Measurements from ENCODE around the gene CYP3A5. TPM values are rescaled to one million over a fixed set of nuclear protein-coding genes. Genes with fewer than 3 reads are reported as not detected.

The CYP3A5 gene
- total RNA-seq, 1 experiment from 2014 or later = 9.1 TPM

DNA sequence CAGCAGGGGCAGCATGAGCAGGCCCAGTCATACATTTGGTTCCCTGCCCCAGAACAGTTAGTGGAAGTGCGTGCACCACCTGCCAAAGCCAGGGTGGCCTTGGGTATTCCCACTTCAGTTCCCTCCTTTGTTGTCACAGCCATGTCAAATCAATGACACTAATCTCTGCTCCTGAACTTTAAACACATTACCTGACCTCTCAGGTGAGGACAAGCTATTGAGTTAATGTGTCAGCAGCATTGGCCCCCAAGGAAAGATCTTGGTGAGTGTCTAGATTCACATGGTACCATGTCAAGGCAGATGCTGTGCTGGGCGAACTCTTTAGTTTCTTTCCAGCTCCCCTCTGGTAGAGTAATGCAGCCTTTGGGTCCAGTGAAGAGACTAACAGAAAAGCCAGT, 2.1 kb downstream of the CYP3A5 start:
- intact Hi-C loops (cut with micrococcal nuclease; ENCODE audit: unreplicated experiment) = no loop called here
- CTCF ChIA-PET = no interaction called here
- POLR2A ChIA-PET (ENCODE audit: low non-redundant PET) = no interaction called here
- Histone ChIP-seq H3K27me3 (replicated peaks; ENCODE audit: insufficient read depth, low read depth, low read length, poor library complexity) (no peaks in the 10 kb centered on the region), H3K4me1 (ENCODE audit: insufficient read depth, low read length, poor library complexity, severe bottlenecking) (peaks cover 9% of the 10 kb centered on the region), H3K9me3 (ENCODE audit: low read depth, low read length, poor library complexity, severe bottlenecking) (no peaks in the 10 kb centered on the region), H3K36me3 (ENCODE audit: insufficient read depth, low read length, poor library complexity, severe bottlenecking) (no peaks in the 10 kb centered on the region), H3K4me3 (ENCODE audit: low read depth, low read length, poor library complexity, severe bottlenecking) (no peak overlapping the region), H3K27ac (ENCODE audit: low read depth, low read length, poor library complexity, severe bottlenecking) (no peak overlapping the region)
- no peak for DNase-seq (ENCODE audit: low spot score)
- BruUV-seq (replicated peaks) = no TSS peak
- TF ChIP-seq, protein P1, sequence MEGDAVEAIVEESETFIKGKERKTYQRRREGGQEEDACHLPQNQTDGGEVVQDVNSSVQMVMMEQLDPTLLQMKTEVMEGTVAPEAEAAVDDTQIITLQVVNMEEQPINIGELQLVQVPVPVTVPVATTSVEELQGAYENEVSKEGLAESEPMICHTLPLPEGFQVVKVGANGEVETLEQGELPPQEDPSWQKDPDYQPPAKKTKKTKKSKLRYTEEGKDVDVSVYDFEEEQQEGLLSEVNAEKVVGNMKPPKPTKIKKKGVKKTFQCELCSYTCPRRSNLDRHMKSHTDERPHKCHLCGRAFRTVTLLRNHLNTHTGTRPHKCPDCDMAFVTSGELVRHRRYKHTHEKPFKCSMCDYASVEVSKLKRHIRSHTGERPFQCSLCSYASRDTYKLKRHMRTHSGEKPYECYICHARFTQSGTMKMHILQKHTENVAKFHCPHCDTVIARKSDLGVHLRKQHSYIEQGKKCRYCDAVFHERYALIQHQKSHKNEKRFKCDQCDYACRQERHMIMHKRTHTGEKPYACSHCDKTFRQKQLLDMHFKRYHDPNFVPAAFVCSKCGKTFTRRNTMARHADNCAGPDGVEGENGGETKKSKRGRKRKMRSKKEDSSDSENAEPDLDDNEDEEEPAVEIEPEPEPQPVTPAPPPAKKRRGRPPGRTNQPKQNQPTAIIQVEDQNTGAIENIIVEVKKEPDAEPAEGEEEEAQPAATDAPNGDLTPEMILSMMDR (conservative IDR thresholded peaks at IDR 0.05; ENCODE audit: low read depth, low read length) = no peak
- TF ChIP-seq EZH2 (IDR thresholded peaks at IDR 0.05; ENCODE audit: borderline replicate concordance, low read depth, low read length, poor library complexity, severe bottlenecking) = no peak

DNA sequence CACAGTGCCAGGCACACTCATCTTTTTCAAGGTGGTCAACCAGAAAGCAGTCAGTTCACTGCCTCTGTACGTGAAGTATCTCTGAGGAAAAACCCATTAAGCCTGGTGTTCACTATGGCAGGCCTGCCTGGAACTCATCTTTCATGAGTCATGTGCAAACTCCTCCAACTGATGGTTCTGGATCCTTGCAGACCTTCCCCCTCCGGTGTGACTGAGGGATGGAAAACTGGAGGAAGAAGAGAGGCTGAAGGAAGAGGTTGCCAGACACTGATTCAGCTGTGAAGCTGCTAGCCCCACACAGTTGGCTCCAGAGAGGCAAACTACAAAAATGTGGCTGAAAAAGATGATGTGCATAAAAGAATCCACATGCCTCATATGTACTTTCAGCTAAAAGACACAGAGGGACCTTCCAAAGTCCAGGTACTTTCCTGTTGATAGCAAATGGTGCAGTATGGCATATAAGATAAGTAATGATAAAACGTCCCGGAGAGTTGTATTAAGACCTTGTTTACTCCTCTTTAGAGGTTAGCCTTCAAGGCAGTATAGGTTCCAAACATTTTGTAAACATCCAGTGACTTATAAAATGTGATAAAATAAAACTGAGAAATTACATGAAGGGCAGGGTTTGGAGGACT, 2.7 kb downstream of the CYP3A5 start:
- CTCF ChIA-PET = no interaction called here
- no peaks in the 10 kb centered on the region for H3K36me3 ChIP-seq (ENCODE audit: insufficient read depth, low read length, poor library complexity, severe bottlenecking)

DNA sequence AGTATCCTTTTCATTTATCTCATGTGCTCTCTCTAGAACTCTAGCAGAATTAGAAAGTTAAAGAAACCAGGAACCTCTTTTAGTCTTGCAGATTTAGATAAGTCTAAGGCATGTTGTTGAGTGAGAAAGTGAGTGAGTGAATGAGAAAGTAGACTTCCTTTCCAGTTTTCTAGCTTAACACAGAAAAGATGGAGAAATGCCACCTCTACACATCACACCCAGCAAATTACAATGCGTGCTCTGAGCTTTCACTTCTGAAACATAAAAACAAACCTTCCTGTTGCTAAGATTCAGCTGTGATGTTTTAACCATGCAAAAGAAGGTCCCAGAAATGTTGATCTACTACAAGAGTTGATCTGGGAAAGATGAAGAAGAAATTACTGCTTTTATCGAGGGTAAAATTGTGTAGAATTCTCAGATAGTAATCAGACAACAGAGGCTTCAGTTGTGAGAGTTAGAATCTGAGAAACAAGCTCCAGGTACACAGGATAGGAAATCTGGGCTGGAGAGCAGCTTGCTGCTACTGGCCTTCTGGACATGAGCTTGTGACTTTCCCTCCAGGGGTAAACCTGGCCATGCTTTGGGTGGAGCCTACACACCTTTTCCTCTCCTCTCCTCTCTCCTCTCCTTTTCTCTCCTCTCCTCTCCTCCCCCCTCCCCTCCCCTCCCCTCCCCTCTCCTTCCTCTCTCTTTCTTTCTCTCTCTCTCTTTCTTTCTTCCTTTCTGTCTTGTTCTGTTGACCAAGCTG, 4.6 kb downstream of the CYP3A5 start:
- H3K4me3 ChIP-seq (ENCODE audit: low read depth, low read length, poor library complexity, severe bottlenecking) = no peak overlapping the region
- no peaks in the 10 kb centered on the region for H3K27me3 ChIP-seq (replicated peaks; ENCODE audit: insufficient read depth, low read depth, low read length, poor library complexity)
- H3K27ac ChIP-seq (ENCODE audit: low read depth, low read length, poor library complexity, severe bottlenecking) = no peak overlapping the region
- intact Hi-C loops (cut with micrococcal nuclease; ENCODE audit: unreplicated experiment) = no loop called here
- TF ChIP-seq, protein P1 (conservative IDR thresholded peaks at IDR 0.05; ENCODE audit: low read depth, low read length) = no peak
- no peak for TF ChIP-seq EZH2 (IDR thresholded peaks at IDR 0.05; ENCODE audit: borderline replicate concordance, low read depth, low read length, poor library complexity, severe bottlenecking)
- no TSS peak for BruUV-seq (replicated peaks)
- ChIA-PET POLR2A (ENCODE audit: low non-redundant PET) (no interaction called here), CTCF (no interaction called here)
- H3K9me3 ChIP-seq (ENCODE audit: low read depth, low read length, poor library complexity, severe bottlenecking) = no peaks in the 10 kb centered on the region
- no peak for DNase-seq (ENCODE audit: low spot score)
- no peaks in the 10 kb centered on the region for H3K36me3 ChIP-seq (ENCODE audit: insufficient read depth, low read length, poor library complexity, severe bottlenecking)
- H3K4me1 ChIP-seq (ENCODE audit: insufficient read depth, low read length, poor library complexity, severe bottlenecking) = peaks cover 9% of the 10 kb centered on the region

More for the DNA sequence above, 2.7 kb downstream of the CYP3A5 start:
- no peak overlapping the region for H3K27ac ChIP-seq (ENCODE audit: low read depth, low read length, poor library complexity, severe bottlenecking)
- POLR2A ChIA-PET (ENCODE audit: low non-redundant PET) = no interaction called here
- TF ChIP-seq, protein P1 (conservative IDR thresholded peaks at IDR 0.05; ENCODE audit: low read depth, low read length) = no peak
- TF ChIP-seq EZH2 (IDR thresholded peaks at IDR 0.05; ENCODE audit: borderline replicate concordance, low read depth, low read length, poor library complexity, severe bottlenecking) = no peak
- BruUV-seq (replicated peaks) = no TSS peak
- intact Hi-C loops (cut with micrococcal nuclease; ENCODE audit: unreplicated experiment) = no loop called here
- DNase-seq (ENCODE audit: low spot score) = no peak
- H3K4me1 ChIP-seq (ENCODE audit: insufficient read depth, low read length, poor library complexity, severe bottlenecking) = peaks cover 9% of the 10 kb centered on the region
- H3K27me3 ChIP-seq (replicated peaks; ENCODE audit: insufficient read depth, low read depth, low read length, poor library complexity) = no peaks in the 10 kb centered on the region
- H3K9me3 ChIP-seq (ENCODE audit: low read depth, low read length, poor library complexity, severe bottlenecking) = no peaks in the 10 kb centered on the region
- no peak overlapping the region for H3K4me3 ChIP-seq (ENCODE audit: low read depth, low read length, poor library complexity, severe bottlenecking)
